Stimulated activated CD8-positive, alpha-beta memory T cell treated with anti-CD3 and anti-CD28 coated beads, Interleukin-4, amount 100 ng/mL, for 24 hours (primary cell): ENCODE data around the gene CYB561D2.

ENCODE experiments used
- DNase-seq: peaks from one replicate; pipeline ENCODE4 v3.0.0-alpha.2; 2020; ENCODE audit warnings: low read depth

CYB561D2 gene

GRCh38 chr3:50341996-50342650 is 8.5 kb upstream of the CYB561D2 start:
- DNase-seq, result no peak

GRCh38 chr3:50342813-50343633 is 7.6 kb upstream of the CYB561D2 start:
- DNase-seq, result no peak

- no peak for DNase-seq
These were observed 5.7 kb upstream of the CYB561D2 start for GRCh38 chr3:50345008-50345407.

GRCh38 chr3:50345586-50346234 is 5.0 kb upstream of the CYB561D2 start, which contains the start of gene ZMYND10:
Gene ZMYND10, minus strand, starts transcription at chr3:50345732. Its CDS starts 153 bp downstream, at chr3:50345579.
- peak; percentile 68 for DNase-seq

GRCh38 chr3:50347187-50347813 is 3.4 kb upstream of the CYB561D2 start:
- peak; percentile 52 for DNase-seq

GRCh38 chr3:50350213-50350526 is 492 bp upstream of the CYB561D2 start:
- no peak for DNase-seq

- DNase-seq, result no peak
These were observed 648 bp downstream of the CYB561D2 start for GRCh38 chr3:50351323-50351697.

- no peak for DNase-seq
These were observed 2.1 kb downstream of the CYB561D2 start for GRCh38 chr3:50352781-50353180.

- DNase-seq, result no peak
These were observed 2.8 kb downstream of the CYB561D2 start for GRCh38 chr3:50353245-50354004.

- no peak for DNase-seq
These were observed 3.6 kb downstream of the CYB561D2 start for GRCh38 chr3:50354186-50354764.

- DNase-seq, result no peak
These were observed 4.2 kb downstream of the CYB561D2 start for GRCh38 chr3:50354850-50355249.

GRCh38 chr3:50355829-50356552 is 5.3 kb downstream of the CYB561D2 start:
- DNase-seq, result no peak

GRCh38 chr3:50356553-50356952 is 5.9 kb downstream of the CYB561D2 start:
- no peak for DNase-seq

- no peak for DNase-seq
These were observed 6.8 kb downstream of the CYB561D2 start for GRCh38 chr3:50357481-50357880.

- no peak for DNase-seq
These were observed 7.8 kb downstream of the CYB561D2 start for GRCh38 chr3:50358355-50358910.

GRCh38 chr3:50358911-50359759 is 8.5 kb downstream of the CYB561D2 start, which contains the start of gene TMEM115:
Gene TMEM115, minus strand, starts transcription at chr3:50359521. Its CDS starts 458 bp downstream, at chr3:50359063.
- peak; percentile 89 for DNase-seq

GRCh38 chr3:50359760-50360110 is 9.1 kb downstream of the CYB561D2 start:
- no peak for DNase-seq

GRCh38 chr3:50364573-50365079 is 14.0 kb downstream of the CYB561D2 start:
- no peak for DNase-seq
